NCI-H69 (cell line): ENCODE data around the gene NFKB2.

Experiments
- DNase-seq: peaks from one replicate; lab custom pipeline; 2025; lab: John Stamatoyannopoulos, UW

The NFKB2 gene

DNA sequence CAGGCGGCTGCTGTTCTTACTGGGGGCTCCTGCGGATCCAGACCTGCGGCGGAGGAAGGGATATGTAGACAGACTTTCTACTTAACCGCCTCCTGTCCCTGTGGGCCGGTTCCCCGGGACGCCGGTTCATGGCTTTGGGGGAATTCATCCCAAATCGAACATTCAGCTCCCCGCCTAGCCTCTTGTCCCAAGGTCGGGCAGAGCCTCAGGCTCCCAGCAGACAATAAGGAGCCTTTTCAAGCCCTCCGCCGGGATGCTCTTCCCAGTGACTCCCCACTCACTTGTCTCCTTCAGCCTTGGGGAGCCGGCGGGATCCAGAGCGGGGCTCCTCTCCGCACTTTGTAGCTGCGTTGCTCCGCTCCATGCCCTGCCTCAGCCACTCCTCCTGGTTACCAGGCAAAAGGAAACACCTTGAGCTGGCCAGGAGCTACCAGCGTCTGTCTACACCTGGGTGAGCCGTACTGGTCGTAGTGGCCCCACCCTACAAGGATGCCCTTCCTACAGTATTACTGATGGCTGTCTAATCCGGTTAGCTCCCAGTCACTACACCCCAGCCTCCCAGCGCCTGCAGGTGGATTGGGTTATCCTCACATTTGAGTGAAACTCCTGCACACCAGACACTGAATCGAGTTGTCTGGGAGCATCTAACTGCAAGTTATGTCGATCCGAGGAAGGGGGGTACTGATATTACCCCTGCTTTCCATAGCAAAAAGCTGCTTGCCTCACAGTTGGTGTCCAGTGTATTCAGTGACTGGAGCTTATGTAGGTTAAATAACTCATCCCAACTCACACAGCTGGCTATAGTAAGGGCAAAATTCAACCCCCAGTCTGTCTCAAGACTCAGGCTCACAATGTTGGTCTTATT lies 55.8 kb downstream of the NFKB2 start, which contains the start of gene C10orf95:
Gene C10orf95, minus strand, starts transcription at position 439 of the 865 bp plus-strand sequence. CDS start 450 bp downstream, outside the sequence.
- DNase-seq, result peak; percentile 45
